Left renal pelvis (tissue), 4 donors: ENCODE data around the gene OXSM. TPM values are rescaled to one million over a fixed set of nuclear protein-coding genes. Genes with fewer than 3 reads are reported as not detected.

Experiments used
- polyA plus RNA-seq, 4 donors: library from polyadenylated mRNA; unstranded; fragments of 120-200 nt; gene quantifications; one replicate each; pipeline ENCODE4 v1.2.1, GENCODE V29; 2013; ENCODE audit not compliant: insufficient read length in 4 of 4

OXSM gene
- polyA plus RNA-seq, 4 donors: 10.9 to 21.4 (median 20.3) TPM

Other genes starting within 250 kb of the OXSM start
- gene TOP2B, start 125.2 kb upstream of the OXSM start, polyA plus RNA-seq: 100 to 1,000 TPM; 269 to 372 (median 314) TPM
- gene NGLY1, start 6.6 kb upstream of the OXSM start, polyA plus RNA-seq: 10 to 100 TPM; 33.8 to 43.1 (median 39.0) TPM